Astrocyte of the cerebellum (primary cell): ENCODE data around the gene RNF112.

Experiments used
- DNase-seq: peaks from one replicate; pipeline ENCODE4 v3.0.0-alpha.2; 2011; ENCODE audit warnings: low read depth
- H3K4me3 ChIP-seq: 2 replicates; pipeline ENCODE4 v1.5.1; 2011; ENCODE audit warnings: mild to moderate bottlenecking, low read depth, low read length, moderate library complexity
- CTCF ChIP-seq: IDR thresholded peaks from 2 replicates; pipeline ENCODE4 v1.5.1; 2012; ENCODE audit warnings: low read length, low read depth, moderate library complexity, mild to moderate bottlenecking; ENCODE audit errors: missing control alignments
- in situ Hi-C: cut with HindIII; loops from 2 replicates; pipeline ENCODE4 v1.10.0; 2017; ENCODE audit warnings: low sequenced_read_pairs

The RNF112 gene

GRCh38 chr17:19369846-19370492, 41.1 kb upstream of the RNF112 start:
- in situ Hi-C loops, result loop anchor here (10.0 kb wide), 1 partner anchor 155 kb away; no protein-coding TSS in a partner anchor
- TF ChIP-seq CTCF, result no peak
- no peak for DNase-seq
- no peak overlapping the region for H3K4me3 ChIP-seq

- no peak for TF ChIP-seq CTCF
- no peak overlapping the region for H3K4me3 ChIP-seq
- in situ Hi-C loops, result no loop called here
- no peak for DNase-seq
Observed at GRCh38 chr17:19370493-19370960, 40.5 kb upstream of the RNF112 start.

GRCh38 chr17:19371259-19372010, 39.6 kb upstream of the RNF112 start:
- TF ChIP-seq CTCF, result no peak
- H3K4me3 ChIP-seq, result no peak overlapping the region
- in situ Hi-C loops, result no loop called here
- DNase-seq, result no peak

- no peak for DNase-seq
- in situ Hi-C loops, result no loop called here
- TF ChIP-seq CTCF, result no peak
- H3K4me3 ChIP-seq, result no peak overlapping the region
Observed at GRCh38 chr17:19372011-19372370, 39.0 kb upstream of the RNF112 start.

- TF ChIP-seq CTCF, result no peak
- in situ Hi-C loops, result no loop called here
Observed at GRCh38 chr17:19372439-19372838, 38.6 kb upstream of the RNF112 start.

GRCh38 chr17:19372866-19373504, 38.0 kb upstream of the RNF112 start:
- TF ChIP-seq CTCF, result no peak
- no peak for DNase-seq
- no peak overlapping the region for H3K4me3 ChIP-seq
- in situ Hi-C loops, result no loop called here

More at GRCh38 chr17:19372439-19372838, 38.6 kb upstream of the RNF112 start:
- no peak overlapping the region for H3K4me3 ChIP-seq
- DNase-seq, result no peak
